Measurements from ENCODE around the gene CD79A.

CD79A gene

GRCh38 chr19:41902594-41902993, 25.5 kb downstream of the CD79A start:
- H3K79me2 ChIP-seq, result peaks cover 4% of the 10 kb centered on the region
- no peaks in the 10 kb centered on the region for H3K9me3 ChIP-seq (ENCODE audit: control insufficient read depth, low read length)
- H3K9ac ChIP-seq, result no peak overlapping the region
- TF ChIP-seq, protein P1, sequence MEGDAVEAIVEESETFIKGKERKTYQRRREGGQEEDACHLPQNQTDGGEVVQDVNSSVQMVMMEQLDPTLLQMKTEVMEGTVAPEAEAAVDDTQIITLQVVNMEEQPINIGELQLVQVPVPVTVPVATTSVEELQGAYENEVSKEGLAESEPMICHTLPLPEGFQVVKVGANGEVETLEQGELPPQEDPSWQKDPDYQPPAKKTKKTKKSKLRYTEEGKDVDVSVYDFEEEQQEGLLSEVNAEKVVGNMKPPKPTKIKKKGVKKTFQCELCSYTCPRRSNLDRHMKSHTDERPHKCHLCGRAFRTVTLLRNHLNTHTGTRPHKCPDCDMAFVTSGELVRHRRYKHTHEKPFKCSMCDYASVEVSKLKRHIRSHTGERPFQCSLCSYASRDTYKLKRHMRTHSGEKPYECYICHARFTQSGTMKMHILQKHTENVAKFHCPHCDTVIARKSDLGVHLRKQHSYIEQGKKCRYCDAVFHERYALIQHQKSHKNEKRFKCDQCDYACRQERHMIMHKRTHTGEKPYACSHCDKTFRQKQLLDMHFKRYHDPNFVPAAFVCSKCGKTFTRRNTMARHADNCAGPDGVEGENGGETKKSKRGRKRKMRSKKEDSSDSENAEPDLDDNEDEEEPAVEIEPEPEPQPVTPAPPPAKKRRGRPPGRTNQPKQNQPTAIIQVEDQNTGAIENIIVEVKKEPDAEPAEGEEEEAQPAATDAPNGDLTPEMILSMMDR (IDR thresholded peaks at IDR 0.05), result no peak
- no peak overlapping the region for H2AFZ ChIP-seq
- peaks cover 63% of the 10 kb centered on the region for H3K4me1 ChIP-seq
- H3K27me3 ChIP-seq (ENCODE audit: control insufficient read depth, insufficient read depth, low read length), result no peaks in the 10 kb centered on the region
- peak overlapping the region; percentile 36 for H3K4me3 ChIP-seq (ENCODE audit: low read depth, low read length)
- no peaks in the 10 kb centered on the region for H3K36me3 ChIP-seq (ENCODE audit: control insufficient read depth, insufficient read depth, low read length)
- peak overlapping the region; percentile 98 for H3K27ac ChIP-seq
- H3K4me2 ChIP-seq (ENCODE audit: low read length), result peak overlapping the region; percentile 52

DNA sequence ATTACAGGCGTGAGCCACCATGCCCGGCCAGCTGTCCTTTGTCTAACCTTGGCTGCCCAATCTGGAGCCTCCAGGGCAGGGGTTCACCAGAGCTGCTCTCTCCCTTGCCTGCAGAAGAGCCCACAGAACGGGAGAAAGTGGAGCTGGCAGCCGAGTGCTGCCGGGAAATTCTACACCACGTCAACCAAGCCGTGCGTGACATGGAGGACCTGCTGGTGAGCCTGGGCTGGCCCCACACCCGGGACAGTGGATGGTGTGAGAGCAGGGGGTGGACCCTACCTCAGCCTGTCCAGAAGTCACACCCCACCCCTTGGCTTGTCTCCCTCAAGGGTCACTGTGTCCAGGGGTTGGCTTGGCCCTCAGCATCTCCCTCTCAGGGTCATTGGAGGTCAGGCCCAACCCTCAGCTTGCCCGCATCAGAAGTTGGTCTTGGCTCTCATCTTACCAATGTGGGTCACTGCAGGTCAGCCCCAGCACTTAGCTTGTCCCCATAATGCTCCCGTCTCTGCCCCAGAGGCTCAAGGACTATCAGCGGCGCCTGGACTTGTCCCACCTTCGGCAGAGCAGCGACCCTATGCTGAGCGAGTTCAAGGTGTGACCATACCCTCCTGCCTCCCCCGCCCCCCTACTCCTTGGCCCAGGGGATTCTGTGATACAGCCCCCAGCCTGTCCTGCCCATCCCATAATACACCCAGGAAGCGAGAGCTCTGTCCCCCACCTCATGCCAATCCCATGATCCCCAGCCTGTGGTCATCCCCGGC, 26.3 kb downstream of the CD79A start:
- Histone ChIP-seq H3K9ac (no peak overlapping the region), H3K4me2 (ENCODE audit: low read length) (peak overlapping the region; percentile 52), H3K9me3 (ENCODE audit: control insufficient read depth, low read length) (no peaks in the 10 kb centered on the region), H3K27ac (peak overlapping the region; percentile 98), H2AFZ (no peak overlapping the region), H3K4me3 (ENCODE audit: low read depth, low read length) (peak overlapping the region; percentile 36), H3K27me3 (ENCODE audit: control insufficient read depth, insufficient read depth, low read length) (no peaks in the 10 kb centered on the region), H3K36me3 (ENCODE audit: control insufficient read depth, insufficient read depth, low read length) (no peaks in the 10 kb centered on the region), H3K4me1 (peaks cover 56% of the 10 kb centered on the region), H3K79me2 (peaks cover 4% of the 10 kb centered on the region)
- TF ChIP-seq, protein P1 (IDR thresholded peaks at IDR 0.05), result no peak

- TF ChIP-seq, protein P1 (IDR thresholded peaks at IDR 0.05), result no peak
- no peaks in the 10 kb centered on the region for H3K36me3 ChIP-seq (ENCODE audit: control insufficient read depth, insufficient read depth, low read length)
- H3K9ac ChIP-seq, result no peak overlapping the region
- H3K27me3 ChIP-seq (ENCODE audit: control insufficient read depth, insufficient read depth, low read length), result no peaks in the 10 kb centered on the region
- peaks cover 50% of the 10 kb centered on the region for H3K4me1 ChIP-seq
- H3K9me3 ChIP-seq (ENCODE audit: control insufficient read depth, low read length), result no peaks in the 10 kb centered on the region
- peaks cover 4% of the 10 kb centered on the region for H3K79me2 ChIP-seq
- H3K4me2 ChIP-seq (ENCODE audit: low read length), result peak overlapping the region; percentile 47
- H2AFZ ChIP-seq, result no peak overlapping the region
- no peak overlapping the region for H3K4me3 ChIP-seq (ENCODE audit: low read depth, low read length)
- H3K27ac ChIP-seq, result peak overlapping the region; percentile 98
Measured at GRCh38 chr19:41904118-41904870, 27.2 kb downstream of the CD79A start.

DNA sequence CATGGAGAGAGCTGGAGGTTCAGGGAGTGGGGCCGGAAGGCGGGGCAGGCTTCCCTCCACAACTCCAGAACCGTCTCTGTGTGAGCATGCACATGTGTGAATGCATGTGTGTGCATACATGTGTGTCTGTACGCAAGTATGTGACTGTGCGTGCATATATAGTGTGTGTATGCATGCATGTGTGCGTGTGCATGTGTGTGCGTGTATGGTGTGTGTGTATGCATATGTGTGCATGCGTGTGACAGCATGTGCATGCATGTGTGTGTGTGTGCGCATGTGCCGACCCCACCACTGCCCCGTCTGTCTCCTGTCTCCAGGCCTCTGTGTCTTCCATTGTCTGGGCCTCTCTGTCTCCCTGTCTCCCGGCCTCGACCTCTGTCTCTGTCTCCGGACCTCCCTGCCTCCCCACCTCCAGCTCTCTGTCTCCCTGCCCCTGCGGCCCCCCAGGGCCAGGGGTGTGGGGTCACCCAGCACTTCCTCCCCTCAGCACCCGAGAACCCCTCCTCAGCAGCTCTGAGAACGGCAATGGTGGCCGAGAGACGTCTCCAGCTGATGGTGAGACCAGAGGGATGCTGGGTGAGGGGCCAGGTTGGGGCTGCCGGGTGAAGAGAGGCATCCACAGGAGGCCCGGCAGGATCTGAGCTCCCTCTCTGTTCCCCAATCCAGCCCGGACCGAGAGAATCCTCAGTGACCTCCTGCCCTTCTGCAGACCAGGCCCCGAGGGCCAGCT, 28.4 kb downstream of the CD79A start:
- Histone ChIP-seq H3K4me1 (peaks cover 50% of the 10 kb centered on the region), H3K36me3 (ENCODE audit: control insufficient read depth, insufficient read depth, low read length) (no peaks in the 10 kb centered on the region), H3K27me3 (ENCODE audit: control insufficient read depth, insufficient read depth, low read length) (no peaks in the 10 kb centered on the region), H2AFZ (no peak overlapping the region), H3K9me3 (ENCODE audit: control insufficient read depth, low read length) (no peaks in the 10 kb centered on the region), H3K79me2 (peaks cover 4% of the 10 kb centered on the region), H3K9ac (no peak overlapping the region), H3K4me3 (ENCODE audit: low read depth, low read length) (no peak overlapping the region), H3K4me2 (ENCODE audit: low read length) (no peak overlapping the region), H3K27ac (peak overlapping the region; percentile 98)
- TF ChIP-seq, protein P1 (IDR thresholded peaks at IDR 0.05), result no peak
